Central memory CD8-positive, alpha-beta T cell (primary cell): Measurements from ENCODE around the gene ARFGEF3.

Source experiments
- ATAC-seq: fragments of 150-1000 bp; cut with Tn5 transposase; replicated peaks from 2 replicates; pipeline ENCODE4 v1.10.0; 2022; ENCODE audit warnings: mild to moderate bottlenecking, moderate FRiP score, moderate number of reproducible peaks; ENCODE audit not compliant: poor library complexity, severe bottlenecking; ENCODE audit errors: extremely low read depth
- DNase-seq, 2 donors: peaks; one replicate each; pipeline ENCODE4 v3.0.0; 2021; ENCODE audit warnings: low spot score in 2 of 2
- H3K27ac Mint-ChIP-seq: one replicate; pipeline ENCODE4 v1.8.0; 2022; ENCODE audit warnings: low read depth, mild to moderate bottlenecking, moderate library complexity, mixed read lengths
- H3K27me3 Mint-ChIP-seq: one replicate; pipeline ENCODE4 v1.8.0; 2022; ENCODE audit warnings: mixed read lengths
- H3K36me3 Mint-ChIP-seq: one replicate; pipeline ENCODE4 v1.8.0; 2022; ENCODE audit warnings: mild to moderate bottlenecking, moderate library complexity, mixed read lengths; ENCODE audit not compliant: insufficient read depth
- H3K4me1 Mint-ChIP-seq: one replicate; pipeline ENCODE4 v1.8.0; 2022; ENCODE audit warnings: mixed read lengths
- H3K4me3 Mint-ChIP-seq: one replicate; pipeline ENCODE4 v1.8.0; 2022; ENCODE audit warnings: mild to moderate bottlenecking, moderate library complexity, mixed read lengths
- H3K9me3 Mint-ChIP-seq: one replicate; pipeline ENCODE4 v1.8.0; 2022; ENCODE audit warnings: mixed read lengths

The ARFGEF3 gene

GRCh38 chr6:138257638-138258040 lies 95.9 kb downstream of the ARFGEF3 start:
- DNase-seq (no peak), ATAC-seq (no peak)
- Mint-ChIP-seq H3K4me1 (no peaks in the 10 kb centered on the region), H3K4me3 (no peak overlapping the region), H3K36me3 (no peaks in the 10 kb centered on the region), H3K9me3 (no peaks in the 10 kb centered on the region), H3K27me3 (peaks cover 78% of the 10 kb centered on the region), H3K27ac (no peak overlapping the region)

- no peak for ATAC-seq
- DNase-seq: no peak
- H3K4me3 Mint-ChIP-seq: no peak overlapping the region
- peaks cover 83% of the 10 kb centered on the region for H3K27me3 Mint-ChIP-seq
- no peaks in the 10 kb centered on the region for H3K9me3 Mint-ChIP-seq
- H3K4me1 Mint-ChIP-seq: no peaks in the 10 kb centered on the region
- H3K27ac Mint-ChIP-seq: no peak overlapping the region
- no peaks in the 10 kb centered on the region for H3K36me3 Mint-ChIP-seq
Observed at GRCh38 chr6:138258197-138258596, 96.5 kb downstream of the ARFGEF3 start.

GRCh38 chr6:138258991-138259390 lies 97.3 kb downstream of the ARFGEF3 start:
- Mint-ChIP-seq H3K36me3 (no peaks in the 10 kb centered on the region), H3K9me3 (no peaks in the 10 kb centered on the region), H3K27me3 (peaks cover 84% of the 10 kb centered on the region), H3K27ac (no peak overlapping the region), H3K4me3 (no peak overlapping the region), H3K4me1 (no peaks in the 10 kb centered on the region)
- no peak for ATAC-seq
- DNase-seq: no peak

GRCh38 chr6:138261116-138261780 lies 99.5 kb downstream of the ARFGEF3 start:
- ATAC-seq (no peak), DNase-seq (no peak)
- H3K36me3 Mint-ChIP-seq: no peaks in the 10 kb centered on the region
- no peak overlapping the region for H3K4me3 Mint-ChIP-seq
- H3K4me1 Mint-ChIP-seq: no peaks in the 10 kb centered on the region
- no peak overlapping the region for H3K27ac Mint-ChIP-seq
- H3K27me3 Mint-ChIP-seq: peaks cover 91% of the 10 kb centered on the region
- H3K9me3 Mint-ChIP-seq: no peaks in the 10 kb centered on the region

- Mint-ChIP-seq H3K9me3 (no peaks in the 10 kb centered on the region), H3K27me3 (peaks cover 72% of the 10 kb centered on the region), H3K36me3 (no peaks in the 10 kb centered on the region), H3K27ac (no peak overlapping the region), H3K4me1 (no peaks in the 10 kb centered on the region), H3K4me3 (no peak overlapping the region)
- DNase-seq: no peak
- no peak for ATAC-seq
Observed at GRCh38 chr6:138263963-138264362, 102.2 kb downstream of the ARFGEF3 start.

GRCh38 chr6:138264372-138264880 lies 102.7 kb downstream of the ARFGEF3 start:
- no peak overlapping the region for H3K27ac Mint-ChIP-seq
- H3K36me3 Mint-ChIP-seq: no peaks in the 10 kb centered on the region
- no peaks in the 10 kb centered on the region for H3K9me3 Mint-ChIP-seq
- no peak overlapping the region for H3K4me3 Mint-ChIP-seq
- no peaks in the 10 kb centered on the region for H3K4me1 Mint-ChIP-seq
- DNase-seq (no peak), ATAC-seq (no peak)
- peaks cover 72% of the 10 kb centered on the region for H3K27me3 Mint-ChIP-seq

- H3K9me3 Mint-ChIP-seq: no peaks in the 10 kb centered on the region
- peaks cover 72% of the 10 kb centered on the region for H3K27me3 Mint-ChIP-seq
- H3K4me3 Mint-ChIP-seq: no peak overlapping the region
- DNase-seq (no peak), ATAC-seq (no peak)
- H3K27ac Mint-ChIP-seq: no peak overlapping the region
- H3K36me3 Mint-ChIP-seq: no peaks in the 10 kb centered on the region
- H3K4me1 Mint-ChIP-seq: no peaks in the 10 kb centered on the region
Observed at GRCh38 chr6:138266095-138266494, 104.4 kb downstream of the ARFGEF3 start.

GRCh38 chr6:138267971-138268895 lies 106.5 kb downstream of the ARFGEF3 start:
- Mint-ChIP-seq H3K4me1 (no peaks in the 10 kb centered on the region), H3K27ac (no peak overlapping the region), H3K27me3 (peaks cover 59% of the 10 kb centered on the region), H3K4me3 (no peak overlapping the region), H3K9me3 (no peaks in the 10 kb centered on the region), H3K36me3 (no peaks in the 10 kb centered on the region)
- DNase-seq: no peak
- no peak for ATAC-seq

- H3K36me3 Mint-ChIP-seq: no peaks in the 10 kb centered on the region
- H3K27ac Mint-ChIP-seq: no peak overlapping the region
- DNase-seq: no peak
- no peaks in the 10 kb centered on the region for H3K4me1 Mint-ChIP-seq
- H3K27me3 Mint-ChIP-seq: peaks cover 27% of the 10 kb centered on the region
- H3K4me3 Mint-ChIP-seq: no peak overlapping the region
- H3K9me3 Mint-ChIP-seq: no peaks in the 10 kb centered on the region
- ATAC-seq: no peak
Observed at GRCh38 chr6:138271451-138271850, 109.7 kb downstream of the ARFGEF3 start.

- H3K9me3 Mint-ChIP-seq: no peaks in the 10 kb centered on the region
- no peak for DNase-seq
- H3K4me1 Mint-ChIP-seq: no peaks in the 10 kb centered on the region
- peaks cover 26% of the 10 kb centered on the region for H3K27me3 Mint-ChIP-seq
- no peak overlapping the region for H3K4me3 Mint-ChIP-seq
- no peak overlapping the region for H3K27ac Mint-ChIP-seq
- ATAC-seq: no peak
- H3K36me3 Mint-ChIP-seq: no peaks in the 10 kb centered on the region
Observed at GRCh38 chr6:138272533-138273315, 111.0 kb downstream of the ARFGEF3 start.

GRCh38 chr6:138275976-138276375 lies 114.2 kb downstream of the ARFGEF3 start:
- ATAC-seq (no peak), DNase-seq (no peak)
- Mint-ChIP-seq H3K27ac (no peak overlapping the region), H3K4me1 (no peaks in the 10 kb centered on the region), H3K4me3 (no peak overlapping the region), H3K9me3 (no peaks in the 10 kb centered on the region), H3K27me3 (peaks cover 3% of the 10 kb centered on the region), H3K36me3 (no peaks in the 10 kb centered on the region)

- no peak for DNase-seq
- no peaks in the 10 kb centered on the region for H3K9me3 Mint-ChIP-seq
- H3K27ac Mint-ChIP-seq: no peak overlapping the region
- H3K4me3 Mint-ChIP-seq: no peak overlapping the region
- no peaks in the 10 kb centered on the region for H3K4me1 Mint-ChIP-seq
- no peak for ATAC-seq
- no peaks in the 10 kb centered on the region for H3K36me3 Mint-ChIP-seq
- H3K27me3 Mint-ChIP-seq: peaks cover 9% of the 10 kb centered on the region
Observed at GRCh38 chr6:138277835-138278234, 116.1 kb downstream of the ARFGEF3 start.
